ENCODE data around the gene GOLGA6L7. TPM values are rescaled to one million over a fixed set of nuclear protein-coding genes. Genes with fewer than 3 reads are reported as not detected.
A peak's percentile ranks its signal among the peaks of the same experiment; 100 is the strongest.

Gene GOLGA6L7
- total RNA-seq, 2 experiments from 2014 or later: not detected

GRCh38 chr15:28889346-28889745 lies 40.9 kb upstream of the GOLGA6L7 start:
- Mint-ChIP-seq H3K36me3 (ENCODE audit: low read depth) (peaks cover 3% of the 10 kb centered on the region), H3K27ac (peak overlapping the region; percentile 95), H3K9me3 (ENCODE audit: insufficient read depth) (no peaks in the 10 kb centered on the region), H3K4me3 (no peak overlapping the region), H3K4me1 (ENCODE audit: low read depth) (peaks cover 61% of the 10 kb centered on the region), H3K27me3 (ENCODE audit: low read depth) (peaks cover 4% of the 10 kb centered on the region)
- no peak for DNase-seq
- POLR2A ChIA-PET: no interaction called here
- ATAC-seq: no peak
- CTCF ChIA-PET: interaction anchor here (2.4 kb wide), 1 partner anchor 200 kb away, joined by 8 read pairs; no protein-coding TSS in a partner anchor

DNA sequence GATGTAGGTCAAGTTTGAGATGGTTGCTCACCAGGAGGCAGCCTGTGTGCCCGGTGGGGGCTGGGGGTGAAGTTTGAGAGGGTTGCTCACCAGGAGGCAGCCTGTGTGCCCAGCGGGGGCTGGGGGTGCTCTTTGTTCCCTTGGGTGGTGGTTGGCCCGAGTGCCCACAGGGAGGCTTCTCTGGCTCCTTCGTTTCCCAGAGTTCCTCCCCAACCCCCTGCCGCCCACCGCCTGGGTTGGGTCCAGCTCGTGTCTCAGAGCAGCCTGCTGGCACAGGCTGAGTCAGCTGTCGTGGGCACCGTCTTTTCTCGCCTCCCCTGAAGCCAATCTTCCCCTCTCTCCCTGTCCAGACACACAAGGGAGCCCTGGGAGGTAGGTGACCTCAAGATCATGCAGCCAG lies 40.5 kb upstream of the GOLGA6L7 start:
- POLR2A ChIA-PET: no interaction called here
- DNase-seq (no peak), ATAC-seq (no peak)
- H3K27ac Mint-ChIP-seq: peak overlapping the region; percentile 11
- H3K27me3 Mint-ChIP-seq (ENCODE audit: low read depth): peaks cover 4% of the 10 kb centered on the region
- no peaks in the 10 kb centered on the region for H3K9me3 Mint-ChIP-seq (ENCODE audit: insufficient read depth)
- H3K4me3 Mint-ChIP-seq: no peak overlapping the region
- H3K4me1 Mint-ChIP-seq (ENCODE audit: low read depth): peaks cover 61% of the 10 kb centered on the region
- peaks cover 3% of the 10 kb centered on the region for H3K36me3 Mint-ChIP-seq (ENCODE audit: low read depth)
- CTCF ChIA-PET: no interaction called here

- ATAC-seq (no peak), DNase-seq (no peak)
- ChIA-PET POLR2A (interaction anchor here (1.6 kb wide), 1 partner anchor 31 kb away, joined by 3 read pairs; no protein-coding TSS in a partner anchor), CTCF (interaction anchor here (0.8 to 1.6 kb wide), 4 partner anchors 10 to 214 kb away, joined by 3 to 4 read pairs (median 3); no protein-coding TSS in a partner anchor)
- Mint-ChIP-seq H3K4me3 (no peak overlapping the region), H3K27ac (peak overlapping the region; percentile 52), H3K27me3 (ENCODE audit: low read depth) (peaks cover 4% of the 10 kb centered on the region), H3K9me3 (ENCODE audit: insufficient read depth) (no peaks in the 10 kb centered on the region), H3K36me3 (ENCODE audit: low read depth) (peaks cover 3% of the 10 kb centered on the region), H3K4me1 (ENCODE audit: low read depth) (peaks cover 59% of the 10 kb centered on the region)
Observed at GRCh38 chr15:28888302-28888894, 40.0 kb upstream of the GOLGA6L7 start.

GRCh38 chr15:28887339-28888174 lies 39.1 kb upstream of the GOLGA6L7 start:
- H3K27ac Mint-ChIP-seq: peak overlapping the region; percentile 76
- ChIA-PET POLR2A (interaction anchor here (1.6 kb wide), 1 partner anchor 32 kb away, joined by 3 read pairs; no protein-coding TSS in a partner anchor), CTCF (interaction anchor here (0.8 to 1.6 kb wide), 4 partner anchors 9 to 215 kb away, joined by 3 to 4 read pairs (median 3); no protein-coding TSS in a partner anchor)
- peaks cover 4% of the 10 kb centered on the region for H3K27me3 Mint-ChIP-seq (ENCODE audit: low read depth)
- H3K9me3 Mint-ChIP-seq (ENCODE audit: insufficient read depth): no peaks in the 10 kb centered on the region
- peaks cover 53% of the 10 kb centered on the region for H3K4me1 Mint-ChIP-seq (ENCODE audit: low read depth)
- peaks cover 3% of the 10 kb centered on the region for H3K36me3 Mint-ChIP-seq (ENCODE audit: low read depth)
- ATAC-seq (no peak), DNase-seq (no peak)
- peak overlapping the region; percentile 79 for H3K4me3 Mint-ChIP-seq

GRCh38 chr15:28886431-28887338 lies 38.2 kb upstream of the GOLGA6L7 start:
- ATAC-seq (no peak), DNase-seq (no peak)
- CTCF ChIA-PET: interaction anchor here (0.9 to 1.6 kb wide), 4 partner anchors 11 to 89 kb away, joined by 3 to 4 read pairs (median 3); no protein-coding TSS in a partner anchor
- H3K4me1 Mint-ChIP-seq (ENCODE audit: low read depth): peaks cover 46% of the 10 kb centered on the region
- POLR2A ChIA-PET: interaction anchor here (0.6 to 1.6 kb wide), 2 partner anchors 33 kb away, joined by 3 read pairs; no protein-coding TSS in a partner anchor
- H3K27me3 Mint-ChIP-seq (ENCODE audit: low read depth): peaks cover 4% of the 10 kb centered on the region
- H3K27ac Mint-ChIP-seq: peak overlapping the region; percentile 76
- no peaks in the 10 kb centered on the region for H3K9me3 Mint-ChIP-seq (ENCODE audit: insufficient read depth)
- H3K36me3 Mint-ChIP-seq (ENCODE audit: low read depth): peaks cover 3% of the 10 kb centered on the region
- H3K4me3 Mint-ChIP-seq: peak overlapping the region; percentile 79

DNA sequence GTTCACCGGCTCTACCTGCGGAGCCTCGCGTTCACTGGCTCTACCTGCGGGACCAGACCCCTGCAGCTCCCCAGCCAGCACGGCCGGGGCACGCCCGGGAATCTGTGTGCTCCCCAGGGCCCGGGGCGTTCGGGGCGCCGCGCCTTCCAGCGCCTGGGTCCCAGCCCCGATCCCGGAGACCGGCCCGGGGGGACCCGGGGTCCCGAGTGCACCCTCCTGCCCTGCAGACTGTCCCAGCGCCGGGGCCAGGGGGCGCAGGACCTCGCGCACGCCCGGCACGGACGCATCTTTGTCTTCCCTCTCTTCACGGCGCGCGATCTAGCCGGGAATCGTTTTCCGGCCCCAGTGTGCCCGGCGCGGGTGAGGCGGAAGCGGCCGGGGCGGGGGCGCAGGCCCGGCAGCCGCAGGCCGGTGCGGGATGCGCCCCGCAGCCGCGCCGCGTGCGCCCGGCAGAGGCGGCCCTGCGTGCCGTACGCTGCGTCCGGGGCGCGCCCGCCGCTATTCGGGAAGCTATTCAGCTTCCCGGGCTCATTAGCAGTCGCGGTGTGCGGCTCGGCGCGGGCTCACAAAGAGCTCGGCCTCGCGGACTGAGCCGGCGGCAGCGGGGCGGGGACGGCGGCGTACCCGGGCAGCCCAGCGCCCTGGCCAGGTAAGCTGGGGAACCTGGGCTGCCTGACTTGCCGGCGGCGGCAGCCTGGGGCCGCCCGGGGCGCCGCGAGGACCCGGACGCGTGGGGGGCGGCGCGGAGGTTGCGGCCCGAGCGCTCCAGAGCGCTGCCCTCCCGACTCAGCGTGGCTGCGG lies 37.4 kb upstream of the GOLGA6L7 start, which contains the start of gene APBA2:
Gene APBA2, plus strand, starts transcription at position 345 of the 801 bp plus-strand sequence. CDS start 167,911 bp downstream, outside the sequence.
- Mint-ChIP-seq H3K27me3 (ENCODE audit: low read depth) (peaks cover 4% of the 10 kb centered on the region), H3K4me3 (peak within 1 kb of the TSS; percentile 79), H3K36me3 (ENCODE audit: low read depth) (peaks cover 3% of the 10 kb centered on the region), H3K4me1 (ENCODE audit: low read depth) (peaks cover 38% of the 10 kb centered on the region), H3K27ac (peak within 1 kb of the TSS; percentile 76), H3K9me3 (ENCODE audit: insufficient read depth) (no peaks in the 10 kb centered on the region)
- DNase-seq (peak; percentile 57), ATAC-seq (peak; percentile 68)
- ChIA-PET CTCF (interaction anchor here (0.9 to 1.3 kb wide), 4 partner anchors 10 to 90 kb away, joined by 3 to 4 read pairs (median 4); no protein-coding TSS in a partner anchor), POLR2A (interaction anchor here (0.6 to 1.1 kb wide), 2 partner anchors 34 to 65 kb away, joined by 3 read pairs; no protein-coding TSS in a partner anchor)

- Mint-ChIP-seq H3K27me3 (ENCODE audit: low read depth) (peaks cover 4% of the 10 kb centered on the region), H3K4me3 (peak overlapping the region; percentile 53), H3K27ac (peak overlapping the region; percentile 7), H3K4me1 (ENCODE audit: low read depth) (peaks cover 32% of the 10 kb centered on the region), H3K36me3 (ENCODE audit: low read depth) (no peaks in the 10 kb centered on the region), H3K9me3 (ENCODE audit: insufficient read depth) (no peaks in the 10 kb centered on the region)
- CTCF ChIA-PET: interaction anchor here (0.9 to 1.3 kb wide), 4 partner anchors 10 to 218 kb away, joined by 3 to 4 read pairs (median 4); no protein-coding TSS in a partner anchor
- DNase-seq (no peak), ATAC-seq (no peak)
- POLR2A ChIA-PET: interaction anchor here (1.1 kb wide), 1 partner anchor 66 kb away, joined by 3 read pairs; no protein-coding TSS in a partner anchor
Observed at GRCh38 chr15:28885128-28885629, 36.7 kb upstream of the GOLGA6L7 start.

DNA sequence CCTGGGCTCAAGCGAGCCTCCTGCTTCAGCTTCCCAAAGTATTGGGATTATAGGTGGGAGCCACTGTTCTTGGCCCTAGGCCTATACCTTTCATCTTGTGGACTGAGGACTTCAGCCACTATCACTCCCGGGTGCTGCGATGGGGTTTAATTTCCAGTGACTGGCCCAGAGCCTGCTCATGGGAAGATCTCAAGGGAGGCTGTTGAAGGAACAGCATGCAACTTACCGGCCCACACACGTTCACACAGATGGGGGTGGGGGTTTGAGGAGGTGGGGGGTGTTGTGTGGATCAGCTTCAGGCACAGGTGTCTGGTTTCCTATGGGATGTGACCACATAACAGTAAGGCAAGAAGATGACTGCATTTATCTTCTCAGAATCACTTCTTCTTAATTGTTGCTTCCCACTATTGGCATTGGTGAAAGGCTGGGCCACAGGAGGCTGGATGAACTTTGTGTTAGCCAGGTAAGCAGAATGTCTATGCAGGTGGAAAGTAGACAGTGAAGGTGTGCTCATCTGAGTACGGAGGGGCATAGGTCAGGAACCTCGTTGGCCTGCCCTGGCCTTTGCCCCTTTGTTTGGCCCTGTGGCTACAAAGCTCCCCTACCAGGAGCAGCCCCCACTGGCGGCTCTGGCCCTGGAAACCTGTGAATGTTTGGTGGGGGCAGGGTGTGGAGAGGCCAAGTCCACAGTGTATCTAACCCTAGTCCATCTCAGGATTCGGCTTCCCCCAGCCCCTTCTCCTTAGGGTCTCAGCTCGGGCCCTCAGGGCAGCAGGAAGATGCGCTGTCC lies 35.9 kb upstream of the GOLGA6L7 start:
- Mint-ChIP-seq H3K36me3 (ENCODE audit: low read depth) (no peaks in the 10 kb centered on the region), H3K9me3 (ENCODE audit: insufficient read depth) (no peaks in the 10 kb centered on the region), H3K4me3 (no peak overlapping the region), H3K27me3 (ENCODE audit: low read depth) (peaks cover 4% of the 10 kb centered on the region), H3K27ac (no peak overlapping the region), H3K4me1 (ENCODE audit: low read depth) (peaks cover 23% of the 10 kb centered on the region)
- ATAC-seq (no peak), DNase-seq (no peak)
- ChIA-PET CTCF (interaction anchor here (0.9 kb wide), 1 partner anchor 219 kb away, joined by 4 read pairs; no protein-coding TSS in a partner anchor), POLR2A (no interaction called here)

DNA sequence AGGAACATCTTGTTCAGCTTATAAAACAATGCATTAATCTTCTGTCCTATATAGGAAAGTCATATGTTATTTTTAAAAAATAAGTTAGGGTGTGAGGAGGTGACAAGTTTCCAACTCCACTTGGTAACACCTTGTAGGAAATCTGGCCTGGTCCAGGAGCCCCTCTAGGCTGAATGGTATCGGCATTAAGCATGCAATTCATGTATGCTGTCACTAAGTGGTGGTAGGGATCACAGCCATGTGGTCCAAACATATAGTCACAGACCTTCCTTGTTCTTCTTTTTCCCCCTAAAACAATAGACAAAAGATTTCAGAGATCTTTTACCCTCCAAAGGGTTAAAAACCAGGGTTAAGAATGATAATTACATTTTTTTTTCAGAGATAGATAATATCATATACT lies 33.2 kb upstream of the GOLGA6L7 start:
- POLR2A ChIA-PET: no interaction called here
- DNase-seq (no peak), ATAC-seq (no peak)
- CTCF ChIA-PET: interaction anchor here (0.9 to 1.2 kb wide), 3 partner anchors 23 to 94 kb away, joined by 3 to 4 read pairs (median 3); no protein-coding TSS in a partner anchor
- Mint-ChIP-seq H3K27me3 (ENCODE audit: low read depth) (no peaks in the 10 kb centered on the region), H3K27ac (no peak overlapping the region), H3K4me3 (no peak overlapping the region), H3K9me3 (ENCODE audit: insufficient read depth) (no peaks in the 10 kb centered on the region), H3K4me1 (ENCODE audit: low read depth) (peaks cover 4% of the 10 kb centered on the region), H3K36me3 (ENCODE audit: low read depth) (no peaks in the 10 kb centered on the region)
